LNCAP (cell line): ENCODE data around the gene ADORA2A.

ENCODE experiments used
- CTCF ChIP-seq: fragments of 450-650 bp; IDR thresholded peaks from 2 replicates; pipeline ENCODE4 v1.5.1; 2017; ENCODE audit warnings: mild to moderate bottlenecking

ADORA2A gene

DNA sequence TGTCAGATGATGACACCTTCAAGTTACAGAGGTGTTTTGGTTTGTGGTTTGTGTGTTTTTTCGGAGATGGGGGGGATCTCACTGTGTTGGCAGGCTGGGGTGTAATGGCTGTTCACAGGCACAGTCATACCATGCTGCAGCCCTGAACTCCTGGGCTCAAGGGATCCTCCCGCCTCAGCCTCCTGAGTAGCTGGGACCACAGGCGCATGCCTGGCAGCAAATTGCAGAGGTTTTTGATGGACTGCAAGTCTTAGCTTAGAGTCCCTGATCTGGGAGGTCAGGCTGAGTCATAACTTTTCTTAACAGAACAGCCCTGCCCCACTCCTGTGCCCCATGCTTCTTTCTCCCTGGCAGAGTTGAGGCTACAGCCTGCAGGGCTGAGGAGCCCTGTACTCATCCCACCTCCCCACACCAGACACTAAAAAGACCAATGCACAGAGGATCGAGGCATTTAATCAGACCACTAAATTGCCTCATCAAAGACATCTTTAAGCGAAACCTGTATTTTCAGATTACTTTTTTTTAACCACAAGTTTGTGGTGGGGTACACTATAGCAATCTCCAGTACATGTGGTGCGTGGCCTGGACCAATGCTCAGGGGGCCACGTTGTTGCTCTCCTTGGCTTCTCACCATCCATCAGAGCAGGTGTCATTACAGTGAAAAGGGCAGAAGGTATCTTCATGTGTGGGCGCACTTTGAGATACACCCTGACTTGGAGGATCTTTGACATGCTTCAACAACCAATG, 17.1 kb upstream of the ADORA2A start:
- TF ChIP-seq CTCF = no peak

GRCh38 chr22:24411256-24412004, 16.0 kb upstream of the ADORA2A start:
- TF ChIP-seq CTCF = no peak

DNA sequence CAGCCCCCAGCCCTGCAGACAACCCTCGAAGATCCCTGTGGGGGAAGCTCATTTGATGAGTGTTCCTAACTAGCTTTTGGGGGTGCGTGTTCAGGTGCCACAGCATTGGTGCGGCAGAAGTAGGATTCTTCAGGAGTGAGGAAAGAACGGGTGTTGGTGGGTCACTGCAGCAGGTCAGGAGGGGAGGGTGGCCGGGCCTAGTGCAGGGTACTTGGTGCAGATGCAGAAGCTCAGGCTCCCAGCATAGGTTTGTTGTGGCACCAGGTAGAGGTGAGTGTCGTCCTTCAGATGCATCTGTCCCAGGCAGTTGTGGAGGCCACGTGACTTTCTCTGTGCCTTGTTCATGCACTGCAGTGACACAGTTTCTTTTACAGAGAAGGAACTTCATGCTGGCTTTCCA, 15.1 kb upstream of the ADORA2A start:
- TF ChIP-seq CTCF = no peak

GRCh38 chr22:24413271-24413670, 14.1 kb upstream of the ADORA2A start:
- TF ChIP-seq CTCF = no peak

- no peak for TF ChIP-seq CTCF
These were observed 13.5 kb upstream of the ADORA2A start for GRCh38 chr22:24413736-24414385.

DNA sequence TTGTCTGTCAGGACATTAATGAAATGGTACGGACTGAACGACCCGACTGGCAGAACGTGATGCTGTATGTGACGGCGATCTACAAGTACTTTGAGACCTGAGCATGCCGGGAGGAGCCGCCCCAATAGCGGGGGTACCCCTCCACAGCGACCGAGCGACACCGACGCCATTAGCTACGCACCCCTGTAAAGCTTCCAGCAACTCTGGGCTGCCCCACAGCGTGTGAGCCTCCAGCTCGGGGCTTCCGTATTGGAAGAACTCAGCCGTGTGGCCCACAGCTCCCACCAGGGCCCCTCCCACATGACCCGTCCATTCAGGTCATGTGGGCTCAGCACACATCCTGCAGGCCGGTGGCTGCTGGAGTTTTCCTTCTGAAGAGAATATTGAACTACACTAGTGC, 12.9 kb upstream of the ADORA2A start:
- no peak for TF ChIP-seq CTCF

DNA sequence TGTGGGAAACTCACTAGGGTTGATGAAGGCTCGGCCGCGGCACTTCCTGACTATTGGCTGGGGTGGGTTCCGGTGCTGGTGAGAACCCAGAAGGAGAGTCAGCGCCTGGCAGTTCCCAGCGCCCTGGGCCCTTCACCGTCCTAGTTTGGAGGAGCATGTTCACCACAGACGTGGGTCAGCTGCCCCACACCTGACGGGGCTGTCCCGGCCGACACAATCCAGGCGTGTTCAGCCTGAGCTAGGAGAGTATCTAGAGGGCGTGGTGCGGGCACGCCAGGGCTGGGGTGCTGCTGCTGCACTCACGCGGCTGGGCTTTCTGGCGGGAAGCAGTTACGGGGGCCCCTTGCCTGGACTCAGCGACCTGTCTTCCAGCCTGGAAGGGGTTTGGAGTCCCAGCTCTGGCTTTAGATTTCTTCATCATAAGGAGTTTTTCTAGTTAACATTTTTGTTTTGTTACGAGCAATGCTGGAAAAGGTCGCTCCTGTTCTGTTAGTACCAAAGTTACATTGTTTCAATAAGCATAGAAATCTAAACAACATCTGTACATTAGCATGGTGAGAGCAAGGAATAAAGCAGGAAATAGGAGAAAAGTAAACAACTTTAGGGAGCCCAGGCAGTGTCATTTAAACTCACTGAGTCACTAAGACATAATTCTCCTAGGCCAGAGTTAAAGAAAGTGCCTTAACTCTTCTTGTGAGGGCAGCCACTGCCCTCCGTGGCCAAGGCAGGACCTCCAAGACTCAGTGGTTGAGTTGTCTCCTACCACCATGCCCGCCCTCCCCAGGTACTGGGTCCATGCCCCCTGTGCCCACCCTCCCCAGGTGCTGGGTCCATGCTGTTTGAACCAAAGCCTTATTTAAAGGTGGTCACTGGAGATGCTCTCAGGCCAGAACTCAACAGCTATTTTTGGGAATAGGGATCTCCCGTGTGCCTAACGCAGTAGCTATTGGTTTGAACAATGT, 12.1 kb upstream of the ADORA2A start:
- no peak for TF ChIP-seq CTCF
